NB4 (cell line): Measurements from ENCODE around the gene EXOSC2.

Experiments
- DNase-seq: peaks from one replicate; pipeline ENCODE4 v3.0.0; 2010; ENCODE audit warnings: low read depth
- H3K4me3 ChIP-seq: one replicate; pipeline ENCODE4 v1.5.1; 2011; ENCODE audit warnings: mild to moderate bottlenecking, low read depth, low read length, moderate library complexity
- CTCF ChIP-seq: IDR thresholded peaks from one replicate; pipeline ENCODE4 v1.5.1; 2012; ENCODE audit warnings: low read depth, low read length
- MAX ChIP-seq: IDR thresholded peaks from 2 replicates; pipeline ENCODE4 v1.6.1; 2011; ENCODE audit warnings: low read depth, low read length
- MYC ChIP-seq: IDR thresholded peaks from 2 replicates; pipeline ENCODE4 v1.6.1; 2011; ENCODE audit warnings: low read depth, low read length
- POLR2A ChIP-seq: IDR thresholded peaks from 2 replicates; pipeline ENCODE4 v1.6.1; 2011; ENCODE audit warnings: mild to moderate bottlenecking; ENCODE audit not compliant: insufficient read length; ENCODE audit errors: extremely low read depth

The EXOSC2 gene

GRCh38 chr9:130740218-130741023 lies 46.8 kb downstream of the EXOSC2 start:
- DNase-seq = no peak
- TF ChIP-seq MAX = no peak
- no peak for TF ChIP-seq POLR2A
- TF ChIP-seq MYC = no peak
- TF ChIP-seq CTCF = no peak
- no peak overlapping the region for H3K4me3 ChIP-seq

- TF ChIP-seq MAX (no peak), MYC (no peak), CTCF (no peak), POLR2A (no peak)
- H3K4me3 ChIP-seq = no peak overlapping the region
- DNase-seq = no peak
These were observed 47.4 kb downstream of the EXOSC2 start for GRCh38 chr9:130741024-130741305.

- H3K4me3 ChIP-seq = no peak overlapping the region
- no peak for DNase-seq
- TF ChIP-seq POLR2A = no peak
- TF ChIP-seq MYC = no peak
- TF ChIP-seq CTCF = no peak
- no peak for TF ChIP-seq MAX
These were observed 48.4 kb downstream of the EXOSC2 start for GRCh38 chr9:130741831-130742449.

- TF ChIP-seq POLR2A (no peak), MYC (no peak), CTCF (no peak), MAX (no peak)
- DNase-seq = no peak
- H3K4me3 ChIP-seq = no peak overlapping the region
These were observed 50.1 kb downstream of the EXOSC2 start for GRCh38 chr9:130743656-130744055.

GRCh38 chr9:130745210-130745800 lies 51.7 kb downstream of the EXOSC2 start:
- no peak for DNase-seq
- no peak for TF ChIP-seq CTCF
- TF ChIP-seq MAX = no peak
- no peak for TF ChIP-seq POLR2A
- TF ChIP-seq MYC = no peak
- no peak overlapping the region for H3K4me3 ChIP-seq
